HepG2 (cell line): ENCODE results near the gene PRSS12. TPM values are rescaled to one million over a fixed set of nuclear protein-coding genes. Genes with fewer than 3 reads are reported as not detected.

Experiments used
- ATAC-seq: fragments of 200-7000 bp; cut with Tn5 transposase; 3 replicates; pipeline ENCODE4 v1.9.1; 2020; ENCODE audit warnings: mild to moderate bottlenecking, moderate library complexity
- BruUV-seq: library from RNA; stranded (reverse); fragments of 400-500 nt; replicated peaks from 2 replicates; lab custom pipeline; 2021; lab: Mats Ljungman, UMichigan
- CTCF ChIA-PET: fragments of 300-600 bp; formaldehyde crosslinking; extraction: SDS; loops from one replicate; lab custom pipeline; 2021; ENCODE audit warnings: low total read pairs, inconsistent platforms, low intra/inter-chr PET ratio; lab: Yijun Ruan, JAX
- POLR2A ChIA-PET: fragments of 350-600 bp; sonication (Branson Sonifier 250); formaldehyde crosslinking; loops from one replicate; lab custom pipeline; 2020; ENCODE audit warnings: antibody characterized with exemption, inconsistent platforms; lab: Yijun Ruan, JAX
- DNase-seq: peaks from one replicate; pipeline ENCODE4 v3.0.0-alpha.2; 2015; ENCODE audit warnings: low spot score
- FAIRE-seq: peaks from 3 replicates; lab custom pipeline; 2011; peaks lifted over from hg19 to GRCh38; lab: Jason Lieb, UNC
- H2AFZ ChIP-seq: one replicate; pipeline ENCODE4 v1.6.1; 2011; ENCODE audit warnings: low read length, inconsistent platforms
- H3K27ac ChIP-seq: fragments of 300-600 bp; 3 replicates; pipeline ENCODE4 v1.8.0; 2011; ENCODE audit warnings: mixed run types, mild to moderate bottlenecking, mixed read lengths, low read length, inconsistent platforms; ENCODE audit not compliant: insufficient read depth; ENCODE audit errors: extremely low read length
- H3K27me3 ChIP-seq, 2 experiments: fragments of 200-600 bp in 1 of 2; 2 replicates in 1 of 2; 3 replicates in 1 of 2; pipeline versions ENCODE4 v1.6.0 to v1.8.0; 2011; ENCODE audit warnings: low read length in 2 of 2, mild to moderate bottlenecking in 2 of 2, moderate library complexity in 2 of 2, inconsistent platforms in 1 of 2; ENCODE audit not compliant: insufficient read depth in 2 of 2, control insufficient read depth in 1 of 2
- H3K36me3 ChIP-seq, 2 experiments: fragments of 200-600 bp in 1 of 2; replicated peaks in 1 of 2; 2 replicates in 1 of 2; 3 replicates in 1 of 2; pipeline versions ENCODE4 v1.5.1 to v1.8.0; 2011; ENCODE audit warnings: low read length in 2 of 2, inconsistent platforms in 1 of 2; ENCODE audit not compliant: insufficient read depth in 2 of 2, control insufficient read depth in 1 of 2
- H3K4me1 ChIP-seq: 2 replicates; pipeline ENCODE4 v1.5.1; 2012; ENCODE audit warnings: low read length, inconsistent platforms; ENCODE audit not compliant: insufficient read depth
- H3K4me2 ChIP-seq: 2 replicates; pipeline ENCODE4 v1.6.0; 2011; ENCODE audit warnings: low read depth, low read length, inconsistent platforms
- H3K4me3 ChIP-seq, 3 experiments: fragments of 200-600 bp in 1 of 3; sonication (generic), shearing (Covaris generic) in 1 of 3; replicated peaks in 1 of 3; 2 replicates each; pipeline ENCODE4 v1.5.1; 2011 to 2016; ENCODE audit warnings: low read length in 3 of 3, inconsistent platforms in 2 of 3, low read depth in 2 of 3, mild to moderate bottlenecking in 2 of 3, control low read depth in 1 of 3, mixed read lengths in 1 of 3; ENCODE audit not compliant: insufficient read depth in 1 of 3
- H3K79me2 ChIP-seq: one replicate; pipeline ENCODE4 v1.6.1; 2011; ENCODE audit warnings: low read length, inconsistent platforms; ENCODE audit not compliant: insufficient read depth
- H3K9ac ChIP-seq: 2 replicates; pipeline ENCODE4 v1.6.0; 2011; ENCODE audit warnings: mild to moderate bottlenecking, low read depth, low read length, inconsistent platforms; ENCODE audit not compliant: insufficient read depth
- H3K9me3 ChIP-seq: 2 replicates; pipeline ENCODE4 v1.5.1; 2012; ENCODE audit warnings: mild to moderate bottlenecking, low read length
- H4K20me1 ChIP-seq: 2 replicates; pipeline ENCODE4 v1.6.0; 2011; ENCODE audit warnings: inconsistent platforms, mild to moderate bottlenecking, low read length, moderate library complexity; ENCODE audit not compliant: insufficient read depth
- ZHX2 ChIP-seq, 2 experiments: sonication (generic) in 1 of 2; formaldehyde crosslinking in 1 of 2; IDR thresholded peaks; 2 replicates each; pipeline versions ENCODE4 v1.6.1 to v1.9.0; 2014 to 2022; ENCODE audit warnings: antibody characterized with exemption in 1 of 2, borderline replicate concordance in 1 of 2, inconsistent platforms in 1 of 2, low read depth in 1 of 2, missing genetic modification reagents in 1 of 2
- ZNF503 ChIP-seq: sonication (generic); formaldehyde crosslinking; IDR thresholded peaks from 2 replicates; pipeline ENCODE4 v1.4.0; 2020; ENCODE audit warnings: missing genetic modification reagents
- ZNF75D ChIP-seq: sonication (generic); formaldehyde crosslinking; IDR thresholded peaks from 2 replicates; pipeline ENCODE4 v1.8.1; 2023; ENCODE audit warnings: missing genetic modification reagents, mild to moderate bottlenecking, borderline replicate concordance
- ZNF788 ChIP-seq: sonication (generic); formaldehyde crosslinking; IDR thresholded peaks from 2 replicates; pipeline ENCODE4 v1.5.0; 2020; ENCODE audit warnings: mild to moderate bottlenecking, missing genetic modification reagents, borderline replicate concordance
- WGBS: methylation state at CpG from one replicate; pipeline ENCODE4 v1.1.6; 2017; ENCODE audit warnings: low lambda C conversion rate; 5-methylcytosine and 5-hydroxymethylcytosine counted together
- in situ Hi-C: cut with HindIII; loops from 2 replicates; pipeline ENCODE4 v1.10.0; 2017; ENCODE audit warnings: low pct_unique_long_range_greater_than_20kb; ENCODE audit not compliant: extremely low pct_ligation_motif_present
- intact Hi-C: fragments of 100-400 bp; cut with micrococcal nuclease; formaldehyde crosslinking; loops from one replicate; pipeline ENCODE4 v1.10.0; 2022; ENCODE audit not compliant: unreplicated experiment
- polyA plus RNA-seq, 8 experiments: library from polyadenylated mRNA; depleted of rRNA in 3 of 8; stranded (reverse) in 7 of 8; unstranded in 1 of 8; fragments of >200 nt; fragmentation: Illumina TruSeq in 4 of 8; extraction: Trizol in 4 of 8; gene quantifications; 2 replicates each; pipeline versions ENCODE4 v1.2.1 to v1.2.3, GENCODE V29; 2011 to 2016; ENCODE audit warnings: low read depth in 4 of 8, missing spikeins in 1 of 8, mixed read lengths in 1 of 8; ENCODE audit not compliant: insufficient read depth in 1 of 8
- total RNA-seq, 5 experiments: library from RNA; depleted of rRNA; stranded (reverse); fragments of >200 nt; fragmentation: Illumina TruSeq; extraction: Trizol; gene quantifications; 2 replicates each; pipeline ENCODE4 v1.2.3, GENCODE V29; 2016; ENCODE audit warnings: low read depth in 1 of 5

Gene PRSS12
- total and polyA plus RNA-seq, 2 of the 13 experiments (the other 11 are each of a cell fraction or from before 2014, with no cell fraction given) = 0.02 TPM; not detected in 1

GRCh38 chr4:118356111-118356510 lies 3.3 kb upstream of the PRSS12 start (continued):
- TF ChIP-seq ZNF503 (CRISPR knock-in tag) = no peak
- TF ChIP-seq ZHX2 (IDR thresholded peaks at IDR 0.05; ENCODE audit: low read depth) = no peak
- TF ChIP-seq ZHX2 (CRISPR knock-in tag; IDR thresholded peaks at IDR 0.05; ENCODE audit: borderline replicate concordance) = no peak

- no peak overlapping the region for H3K4me3 ChIP-seq
- CTCF ChIA-PET = no interaction called here
- H3K4me2 ChIP-seq = no peak overlapping the region
- FAIRE-seq (no peak), DNase-seq (no peak), ATAC-seq (no peak)
- WGBS = 0% methylated on average over 2 of the region's 2 CpGs
- H2AFZ ChIP-seq = no peak overlapping the region
- no peaks in the 10 kb centered on the region for H3K79me2 ChIP-seq
- no peaks in the 10 kb centered on the region for H3K36me3 ChIP-seq
- H3K27ac ChIP-seq = no peak overlapping the region
- H3K9me3 ChIP-seq = no peaks in the 10 kb centered on the region
- in situ Hi-C loops = no loop called here
- POLR2A ChIA-PET = no interaction called here
- TF ChIP-seq ZNF75D (CRISPR knock-in tag) (no peak), ZNF788 (CRISPR knock-in tag) (no peak)
- peaks cover 7% of the 10 kb centered on the region; the same call in 1 of the 2 replicates for H3K4me1 ChIP-seq
- H4K20me1 ChIP-seq = no peaks in the 10 kb centered on the region
- no peak overlapping the region for H3K9ac ChIP-seq
- no TSS peak for BruUV-seq
- intact Hi-C loops = no loop called here
- peaks cover 3 to 36% of the 10 kb centered on the region in 2 experiments; a peak in 3 of 5 replicates for H3K27me3 ChIP-seq
Measured at GRCh38 chr4:118354913-118355312, 2.1 kb upstream of the PRSS12 start.
